K562 (cell line): Measurements from ENCODE around the gene JUN. TPM values are rescaled to one million over a fixed set of nuclear protein-coding genes. Genes with fewer than 3 reads are reported as not detected.

Experiments used
- ARID2 ChIP-seq: fragments of 450-650 bp; IDR thresholded peaks from 2 replicates; pipeline ENCODE4 v1.6.1; 2017; ENCODE audit warnings: antibody characterized with exemption, mild to moderate bottlenecking
- BCOR ChIP-seq: fragments of 450-650 bp; IDR thresholded peaks from 2 replicates; pipeline ENCODE4 v1.6.1; 2016
- BHLHE40 ChIP-seq: IDR thresholded peaks from 2 replicates; pipeline ENCODE4 v1.6.1; 2011; ENCODE audit warnings: low read length, improper control_type of control experiment
- CREB1 ChIP-seq, 2 experiments: sonication (generic) in 1 of 2; formaldehyde crosslinking in 1 of 2; IDR thresholded peaks; 2 replicates each; pipeline versions ENCODE4 v1.6.1 to v1.8.0; 2012 to 2022; ENCODE audit warnings: inconsistent platforms in 1 of 2, mild to moderate bottlenecking in 1 of 2, missing genetic modification reagents in 1 of 2, moderate library complexity in 1 of 2
- CREBBP ChIP-seq: IDR thresholded peaks from one replicate; pipeline ENCODE4 v1.6.1; 2012; ENCODE audit warnings: low read depth, mild to moderate bottlenecking, control low read depth, inconsistent platforms, low read length
- ETV5 ChIP-seq: sonication (generic); formaldehyde crosslinking; IDR thresholded peaks from 2 replicates; pipeline ENCODE4 v1.4.0; 2020; ENCODE audit warnings: low read depth, mild to moderate bottlenecking, missing genetic modification reagents
- HNRNPUL1 ChIP-seq: fragments of 200-400 bp; formaldehyde crosslinking; IDR thresholded peaks from 2 replicates; pipeline ENCODE4 v1.6.1; 2017; ENCODE audit warnings: low read length
- KDM1A ChIP-seq, 2 experiments: fragments of 450-650 bp; IDR thresholded peaks; 2 replicates each; pipeline ENCODE4 v1.6.1; 2016; ENCODE audit warnings: mild to moderate bottlenecking in 2 of 2
- MIER1 ChIP-seq: fragments of 450-650 bp; IDR thresholded peaks from 2 replicates; pipeline ENCODE4 v1.6.1; 2016; ENCODE audit warnings: antibody characterized with exemption, mild to moderate bottlenecking, low read depth
- NFE2L1 ChIP-seq: fragments of 450-650 bp; IDR thresholded peaks from 2 replicates; pipeline ENCODE4 v1.6.1; 2016; ENCODE audit warnings: missing genetic modification characterization, low read depth, mild to moderate bottlenecking, missing compliant biosample characterization, moderate library complexity, borderline replicate concordance
- POLR3A ChIP-seq: IDR thresholded peaks from 2 replicates; pipeline ENCODE4 v1.6.1; 2011; ENCODE audit warnings: borderline replicate concordance, mild to moderate bottlenecking, moderate library complexity; ENCODE audit not compliant: insufficient read length, insufficient read depth; ENCODE audit errors: extremely low read depth
- SUPT5H ChIP-seq: fragments of 450-650 bp; IDR thresholded peaks from 2 replicates; pipeline ENCODE4 v1.6.1; 2016
- WHSC1 ChIP-seq: IDR thresholded peaks from one replicate; pipeline ENCODE4 v1.6.1; 2012; ENCODE audit warnings: low read length, control low read depth, inconsistent platforms
- ZBTB17 ChIP-seq: fragments of 450-650 bp; formaldehyde crosslinking; IDR thresholded peaks from 2 replicates; pipeline ENCODE4 v1.4.0; 2020; ENCODE audit warnings: mild to moderate bottlenecking
- ZC3H11A ChIP-seq: IDR thresholded peaks from 2 replicates; pipeline ENCODE4 v1.6.1; 2012; ENCODE audit warnings: low read depth, low read length, improper control_type of control experiment
- ZNF12 ChIP-seq: sonication (generic); formaldehyde crosslinking; IDR thresholded peaks from 2 replicates; pipeline ENCODE4 v1.4.0; 2020; ENCODE audit warnings: mild to moderate bottlenecking, missing genetic modification reagents
- ZNF57 ChIP-seq: fragments of 450-650 bp; formaldehyde crosslinking; IDR thresholded peaks from 2 replicates; pipeline ENCODE4 v1.4.0; 2020; ENCODE audit warnings: mild to moderate bottlenecking, moderate library complexity
- ZNF696 ChIP-seq: fragments of 250-450 bp; sonication (Bioruptor Pico); conservative IDR thresholded peaks from 2 replicates; pipeline ENCODE4 v1.4.0; 2020; ENCODE audit warnings: mild to moderate bottlenecking, moderate library complexity
- polyA plus RNA-seq, 8 experiments: library from polyadenylated mRNA; depleted of rRNA in 4 of 8; stranded (reverse) in 5 of 8; unstranded in 3 of 8; fragments of >200 nt; fragmentation: Nextera tagmentation in 2 of 8; fragmentation: Illumina TruSeq in 1 of 8; extraction: Ambion mirVana in 2 of 8; extraction: Trizol in 1 of 8; gene quantifications; 2 replicates each; pipeline versions ENCODE4 v1.2.1 to v1.2.3, GENCODE V29; 2011 to 2014; ENCODE audit warnings: inconsistent platforms in 1 of 8, missing spikeins in 1 of 8
- total RNA-seq, 7 experiments: library from RNA; depleted of rRNA in 6 of 7; stranded (reverse); fragments of >200 nt in 6 of 7; fragmentation: Illumina TruSeq in 2 of 7; extraction: Trizol in 2 of 7; gene quantifications; 2 replicates each; pipeline versions ENCODE4 v1.2.1 to v1.2.3, GENCODE V29; 2011 to 2021; ENCODE audit warnings: low replicate concordance in 1 of 7
- TF ChIP-seq, protein P1 (sequence below): fragments of 450-650 bp; formaldehyde crosslinking; IDR thresholded peaks from 2 replicates; pipeline ENCODE4 v1.4.0; 2020; ENCODE audit warnings: mild to moderate bottlenecking, mixed read lengths
- TF ChIP-seq, protein P2 (sequence below), 2 experiments: IDR thresholded peaks; 2 replicates each; pipeline ENCODE4 v1.6.1; 2012; ENCODE audit warnings: improper control_type of control experiment in 2 of 2, low read depth in 2 of 2, low read length in 2 of 2, borderline replicate concordance in 1 of 2
- TF ChIP-seq, protein P3 (sequence below): fragments of 150-350 bp; conservative IDR thresholded peaks from 2 replicates; pipeline ENCODE4 v1.6.1; 2014; ENCODE audit warnings: low read length

Gene JUN
- total and polyA plus RNA-seq, 9 of the 15 experiments (the other 6 are each of a cell fraction or from before 2014, with no cell fraction given): 0.32 to 23.4 (median 4.0) TPM

DNA sequence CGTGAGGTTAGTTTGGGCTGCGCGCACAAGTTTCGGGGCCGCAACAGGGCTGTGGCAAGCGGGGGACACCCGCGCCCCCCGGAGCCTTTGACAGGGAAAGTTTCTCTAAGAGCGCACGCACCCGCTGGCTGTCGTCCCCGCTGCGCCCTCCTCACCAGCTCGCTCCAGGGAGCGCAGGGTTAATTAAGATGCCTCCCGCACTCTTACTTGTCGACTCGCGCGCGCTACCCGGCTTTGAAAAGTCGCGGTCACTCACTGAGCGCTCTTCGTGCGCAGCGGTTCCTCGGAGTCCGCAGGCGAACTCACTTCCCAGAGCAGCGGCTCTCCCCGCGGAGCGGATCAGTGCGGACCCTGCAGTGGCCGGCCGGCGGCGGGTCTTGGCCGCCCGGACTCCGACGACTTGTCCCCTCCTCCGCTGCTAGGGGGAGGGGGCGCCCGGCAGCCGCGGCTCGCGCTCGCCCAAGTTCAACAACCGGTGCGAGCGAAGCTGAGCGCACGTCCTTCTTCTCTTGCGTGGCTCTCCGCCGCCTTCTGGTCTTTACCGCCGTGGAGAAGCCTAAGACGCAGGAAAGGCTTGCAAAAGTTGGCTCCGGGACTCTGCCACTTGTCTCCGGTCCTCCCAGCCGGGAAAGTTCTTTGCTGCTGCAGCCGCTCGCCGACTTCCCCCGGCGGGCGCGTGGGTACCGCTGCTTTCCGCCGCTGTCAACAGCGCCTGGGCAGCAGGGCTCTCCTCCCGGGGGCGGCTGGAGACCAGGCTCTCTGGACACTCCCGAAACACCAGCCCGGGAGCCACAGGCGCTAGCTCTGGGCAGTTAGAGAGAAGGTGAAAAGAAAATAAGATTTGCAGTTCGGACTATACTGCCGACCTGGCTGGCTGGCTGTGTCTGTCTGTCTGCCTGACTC lies 506 bp downstream of the JUN start (continued):
- TF ChIP-seq CREB1 (IDR thresholded peaks at IDR 0.05) (no peak), CREB1 (CRISPR knock-in tag; IDR thresholded peaks at IDR 0.05) (no peak), ETV5 (CRISPR knock-in tag) (no peak; the same call in 1 of the 2 replicates), WHSC1 (no peak), POLR3A (no peak), BCOR (no peak), ZNF696 (CRISPR knock-in tag) (no peak), SUPT5H (no peak), MIER1 (no peak), ZNF57 (no peak), CREBBP (no peak), ZC3H11A (no peak), ARID2 (no peak), KDM1A (IDR thresholded peaks at IDR 0.05) (no peak), HNRNPUL1 (no peak), ZNF12 (CRISPR knock-in tag) (no peak), ZBTB17 (CRISPR knock-in tag) (no peak), BHLHE40 (no peak), NFE2L1 (tag) (no peak)
- TF ChIP-seq, protein P1, sequence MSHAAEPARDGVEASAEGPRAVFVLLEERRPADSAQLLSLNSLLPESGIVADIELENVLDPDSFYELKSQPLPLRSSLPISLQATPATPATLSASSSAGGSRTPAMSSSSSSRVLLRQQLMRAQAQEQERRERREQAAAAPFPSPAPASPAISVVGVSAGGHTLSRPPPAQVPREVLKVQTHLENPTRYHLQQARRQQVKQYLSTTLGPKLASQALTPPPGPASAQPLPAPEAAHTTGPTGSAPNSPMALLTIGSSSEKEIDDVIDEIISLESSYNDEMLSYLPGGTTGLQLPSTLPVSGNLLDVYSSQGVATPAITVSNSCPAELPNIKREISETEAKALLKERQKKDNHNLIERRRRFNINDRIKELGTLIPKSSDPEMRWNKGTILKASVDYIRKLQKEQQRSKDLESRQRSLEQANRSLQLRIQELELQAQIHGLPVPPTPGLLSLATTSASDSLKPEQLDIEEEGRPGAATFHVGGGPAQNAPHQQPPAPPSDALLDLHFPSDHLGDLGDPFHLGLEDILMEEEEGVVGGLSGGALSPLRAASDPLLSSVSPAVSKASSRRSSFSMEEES (CRISPR knock-in tag): no peak
- TF ChIP-seq, protein P2, sequence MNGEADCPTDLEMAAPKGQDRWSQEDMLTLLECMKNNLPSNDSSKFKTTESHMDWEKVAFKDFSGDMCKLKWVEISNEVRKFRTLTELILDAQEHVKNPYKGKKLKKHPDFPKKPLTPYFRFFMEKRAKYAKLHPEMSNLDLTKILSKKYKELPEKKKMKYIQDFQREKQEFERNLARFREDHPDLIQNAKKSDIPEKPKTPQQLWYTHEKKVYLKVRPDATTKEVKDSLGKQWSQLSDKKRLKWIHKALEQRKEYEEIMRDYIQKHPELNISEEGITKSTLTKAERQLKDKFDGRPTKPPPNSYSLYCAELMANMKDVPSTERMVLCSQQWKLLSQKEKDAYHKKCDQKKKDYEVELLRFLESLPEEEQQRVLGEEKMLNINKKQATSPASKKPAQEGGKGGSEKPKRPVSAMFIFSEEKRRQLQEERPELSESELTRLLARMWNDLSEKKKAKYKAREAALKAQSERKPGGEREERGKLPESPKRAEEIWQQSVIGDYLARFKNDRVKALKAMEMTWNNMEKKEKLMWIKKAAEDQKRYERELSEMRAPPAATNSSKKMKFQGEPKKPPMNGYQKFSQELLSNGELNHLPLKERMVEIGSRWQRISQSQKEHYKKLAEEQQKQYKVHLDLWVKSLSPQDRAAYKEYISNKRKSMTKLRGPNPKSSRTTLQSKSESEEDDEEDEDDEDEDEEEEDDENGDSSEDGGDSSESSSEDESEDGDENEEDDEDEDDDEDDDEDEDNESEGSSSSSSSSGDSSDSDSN (IDR thresholded peaks at IDR 0.05; ENCODE audit: borderline replicate concordance in 1 of 2, low read depth in 2 of 2, low read length in 2 of 2): peak; percentile 50 to 89; a peak in 2 of 4 replicates
- TF ChIP-seq, protein P3, sequence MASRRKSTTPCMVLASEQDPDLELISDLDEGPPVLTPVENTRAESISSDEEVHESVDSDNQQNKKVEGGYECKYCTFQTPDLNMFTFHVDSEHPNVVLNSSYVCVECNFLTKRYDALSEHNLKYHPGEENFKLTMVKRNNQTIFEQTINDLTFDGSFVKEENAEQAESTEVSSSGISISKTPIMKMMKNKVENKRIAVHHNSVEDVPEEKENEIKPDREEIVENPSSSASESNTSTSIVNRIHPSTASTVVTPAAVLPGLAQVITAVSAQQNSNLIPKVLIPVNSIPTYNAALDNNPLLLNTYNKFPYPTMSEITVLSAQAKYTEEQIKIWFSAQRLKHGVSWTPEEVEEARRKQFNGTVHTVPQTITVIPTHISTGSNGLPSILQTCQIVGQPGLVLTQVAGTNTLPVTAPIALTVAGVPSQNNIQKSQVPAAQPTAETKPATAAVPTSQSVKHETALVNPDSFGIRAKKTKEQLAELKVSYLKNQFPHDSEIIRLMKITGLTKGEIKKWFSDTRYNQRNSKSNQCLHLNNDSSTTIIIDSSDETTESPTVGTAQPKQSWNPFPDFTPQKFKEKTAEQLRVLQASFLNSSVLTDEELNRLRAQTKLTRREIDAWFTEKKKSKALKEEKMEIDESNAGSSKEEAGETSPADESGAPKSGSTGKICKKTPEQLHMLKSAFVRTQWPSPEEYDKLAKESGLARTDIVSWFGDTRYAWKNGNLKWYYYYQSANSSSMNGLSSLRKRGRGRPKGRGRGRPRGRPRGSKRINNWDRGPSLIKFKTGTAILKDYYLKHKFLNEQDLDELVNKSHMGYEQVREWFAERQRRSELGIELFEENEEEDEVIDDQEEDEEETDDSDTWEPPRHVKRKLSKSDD: no peak
